DLD1 (cell line): ENCODE data around the gene PRDM10.
"Not testable (repeated sequence)": the region's sequence is repeated elsewhere in the genome, so short reads cannot be mapped to it uniquely, and the experiment has no call there.

Source experiments
- in situ Hi-C: cut with HindIII; loops from 2 replicates; pipeline ENCODE4 v1.10.0; 2017; ENCODE audit warnings: low sequenced_read_pairs

PRDM10 gene, protein sequence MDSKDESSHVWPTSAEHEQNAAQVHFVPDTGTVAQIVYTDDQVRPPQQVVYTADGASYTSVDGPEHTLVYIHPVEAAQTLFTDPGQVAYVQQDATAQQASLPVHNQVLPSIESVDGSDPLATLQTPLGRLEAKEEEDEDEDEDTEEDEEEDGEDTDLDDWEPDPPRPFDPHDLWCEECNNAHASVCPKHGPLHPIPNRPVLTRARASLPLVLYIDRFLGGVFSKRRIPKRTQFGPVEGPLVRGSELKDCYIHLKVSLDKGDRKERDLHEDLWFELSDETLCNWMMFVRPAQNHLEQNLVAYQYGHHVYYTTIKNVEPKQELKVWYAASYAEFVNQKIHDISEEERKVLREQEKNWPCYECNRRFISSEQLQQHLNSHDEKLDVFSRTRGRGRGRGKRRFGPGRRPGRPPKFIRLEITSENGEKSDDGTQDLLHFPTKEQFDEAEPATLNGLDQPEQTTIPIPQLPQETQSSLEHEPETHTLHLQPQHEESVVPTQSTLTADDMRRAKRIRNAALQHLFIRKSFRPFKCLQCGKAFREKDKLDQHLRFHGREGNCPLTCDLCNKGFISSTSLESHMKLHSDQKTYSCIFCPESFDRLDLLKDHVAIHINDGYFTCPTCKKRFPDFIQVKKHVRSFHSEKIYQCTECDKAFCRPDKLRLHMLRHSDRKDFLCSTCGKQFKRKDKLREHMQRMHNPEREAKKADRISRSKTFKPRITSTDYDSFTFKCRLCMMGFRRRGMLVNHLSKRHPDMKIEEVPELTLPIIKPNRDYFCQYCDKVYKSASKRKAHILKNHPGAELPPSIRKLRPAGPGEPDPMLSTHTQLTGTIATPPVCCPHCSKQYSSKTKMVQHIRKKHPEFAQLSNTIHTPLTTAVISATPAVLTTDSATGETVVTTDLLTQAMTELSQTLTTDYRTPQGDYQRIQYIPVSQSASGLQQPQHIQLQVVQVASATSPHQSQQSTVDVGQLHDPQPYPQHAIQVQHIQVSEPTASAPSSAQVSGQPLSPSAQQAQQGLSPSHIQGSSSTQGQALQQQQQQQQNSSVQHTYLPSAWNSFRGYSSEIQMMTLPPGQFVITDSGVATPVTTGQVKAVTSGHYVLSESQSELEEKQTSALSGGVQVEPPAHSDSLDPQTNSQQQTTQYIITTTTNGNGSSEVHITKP

GRCh38 chr11:130002352-130002845, at the start of gene PRDM10:
Gene PRDM10, minus strand, starts transcription at chr11:130002835. Its CDS starts 41,871 bp downstream, at chr11:129960964.
- in situ Hi-C loops: no loop called here

DNA sequence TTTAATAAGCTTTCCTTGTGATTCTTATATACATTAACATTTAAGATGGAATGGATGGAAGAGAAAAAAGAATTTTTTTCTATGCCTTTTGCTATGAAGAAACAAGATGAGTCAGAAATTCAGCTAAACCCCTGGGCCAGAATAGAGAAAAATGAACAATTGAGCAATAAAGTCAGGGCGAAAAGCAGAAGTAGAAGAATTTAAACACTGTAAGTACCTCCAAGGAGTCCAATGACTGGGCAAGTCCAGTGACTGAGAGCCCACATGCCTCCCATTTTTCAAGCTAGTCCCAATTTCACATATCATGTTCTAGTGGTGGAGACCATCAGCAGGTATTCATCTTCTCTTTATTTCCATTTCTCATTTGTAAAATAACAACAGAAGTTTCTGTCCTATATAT, 48.4 kb upstream of the PRDM10 start:
- in situ Hi-C loops: loop anchor here (25.0 kb wide), 1 partner anchor 89 kb away; no protein-coding TSS in a partner anchor

DNA sequence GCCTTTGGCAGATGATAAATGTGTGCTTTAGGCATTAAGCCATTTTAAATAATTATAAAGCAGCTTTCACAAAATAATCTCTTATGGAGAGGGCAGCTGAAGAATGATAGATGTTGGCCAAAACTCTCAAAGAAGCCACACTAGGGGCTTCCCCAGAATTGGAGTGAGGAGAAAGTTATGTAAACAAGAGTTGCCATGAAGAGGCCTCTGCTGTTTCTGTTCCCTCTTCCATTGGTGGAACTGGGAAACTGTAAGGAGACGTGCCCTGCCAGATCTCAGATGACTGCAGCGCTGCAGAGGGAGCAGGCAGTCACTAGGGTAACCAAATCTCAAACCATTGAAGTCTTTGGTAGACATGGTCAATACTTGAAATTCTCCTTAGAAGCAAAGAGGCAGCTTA, 47.6 kb upstream of the PRDM10 start:
- in situ Hi-C loops: loop anchor here (25.0 kb wide), 1 partner anchor 88 kb away; no protein-coding TSS in a partner anchor

DNA sequence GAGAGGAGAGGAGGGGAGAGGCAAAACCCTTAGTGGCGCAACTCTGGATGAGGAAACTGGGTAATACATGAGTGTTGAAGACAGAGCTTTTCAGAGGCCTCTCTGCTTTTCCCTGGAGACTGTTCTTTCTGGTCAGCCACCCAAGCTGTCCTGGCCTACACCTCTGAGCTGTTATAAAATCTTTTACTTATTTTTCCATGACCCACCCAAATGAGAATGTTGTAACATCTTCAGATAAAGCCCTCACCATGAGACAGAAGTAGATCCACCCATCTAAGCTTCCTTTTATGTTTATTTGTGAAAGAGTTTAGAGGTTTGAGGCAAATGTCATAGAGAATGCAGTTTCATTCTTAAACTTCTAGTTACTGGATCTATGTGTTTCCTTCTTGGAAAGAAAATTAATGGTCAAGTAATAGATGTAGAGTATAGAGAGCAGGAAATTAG, 46.7 kb upstream of the PRDM10 start:
- in situ Hi-C loops: no loop called here

- in situ Hi-C loops: no loop called here
These were observed 44.5 kb upstream of the PRDM10 start for GRCh38 chr11:130047141-130047540.

GRCh38 chr11:130043575-130043974, 40.9 kb upstream of the PRDM10 start:
- in situ Hi-C loops: no loop called here

GRCh38 chr11:130042093-130042591, 39.5 kb upstream of the PRDM10 start:
- in situ Hi-C loops: no loop called here

- in situ Hi-C loops: no loop called here
These were observed 37.8 kb upstream of the PRDM10 start for GRCh38 chr11:130040281-130040940.

DNA sequence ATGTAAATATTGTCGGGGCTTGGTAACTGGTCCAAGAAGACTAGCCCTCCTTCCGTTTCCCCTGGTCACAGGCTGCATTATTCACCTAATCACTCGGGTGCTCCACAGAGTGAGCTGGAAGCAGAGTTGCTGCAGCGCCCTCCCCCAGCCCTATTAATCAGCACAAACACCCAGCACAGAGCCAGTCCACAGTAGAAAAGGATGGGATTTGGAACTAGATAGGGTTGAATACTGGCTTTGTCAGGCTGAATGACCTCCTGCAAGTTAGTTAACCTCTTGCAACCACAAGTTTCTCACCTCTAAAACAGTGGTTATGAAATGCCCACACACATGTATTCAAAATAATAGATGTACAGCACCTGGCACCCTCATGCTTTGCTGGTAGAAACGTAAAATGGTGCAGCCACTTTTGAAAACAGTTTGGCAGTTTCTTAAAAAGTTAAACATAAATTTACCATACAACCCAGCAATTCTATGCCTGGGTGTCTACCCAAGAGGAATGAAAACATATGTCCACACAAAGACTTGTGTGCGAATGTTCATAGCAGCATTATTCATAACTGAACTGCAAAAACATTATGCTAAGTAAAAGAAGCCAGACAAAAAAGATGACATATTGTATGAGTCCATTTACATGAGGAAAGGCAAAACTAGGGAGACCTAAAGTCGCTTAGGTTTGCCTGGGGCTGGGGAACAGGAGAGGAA, 35.4 kb upstream of the PRDM10 start:
- in situ Hi-C loops: no loop called here

- in situ Hi-C loops: no loop called here
These were observed 34.4 kb upstream of the PRDM10 start for GRCh38 chr11:130037058-130037457.

- in situ Hi-C loops: no loop called here
These were observed 31.6 kb upstream of the PRDM10 start for GRCh38 chr11:130034236-130034635.

DNA sequence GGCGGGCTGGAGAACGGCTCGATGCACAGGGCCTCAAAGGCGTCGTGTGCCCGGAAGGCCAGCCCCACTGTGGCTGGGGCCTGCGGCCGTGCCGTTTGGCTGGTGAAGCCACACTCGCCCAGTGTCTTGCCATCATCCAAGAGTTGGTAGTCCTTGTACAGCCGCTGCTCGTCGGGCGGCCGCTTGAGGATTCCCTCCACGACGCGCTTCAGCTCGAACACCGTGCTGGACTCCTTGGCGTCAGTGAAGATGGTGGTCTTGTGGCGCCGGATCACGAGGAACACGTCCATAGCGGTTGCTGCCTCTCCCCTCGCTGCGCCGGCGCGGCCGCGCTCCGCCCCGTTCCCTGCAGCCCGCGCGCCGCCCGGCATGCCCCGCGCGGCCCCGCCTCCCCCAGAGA, 30.3 kb upstream of the PRDM10 start:
- in situ Hi-C loops: no loop called here

- in situ Hi-C loops: no loop called here
These were observed 29.3 kb upstream of the PRDM10 start for GRCh38 chr11:130031945-130032344.

GRCh38 chr11:130031056-130031455, 28.4 kb upstream of the PRDM10 start:
- in situ Hi-C loops: no loop called here

DNA sequence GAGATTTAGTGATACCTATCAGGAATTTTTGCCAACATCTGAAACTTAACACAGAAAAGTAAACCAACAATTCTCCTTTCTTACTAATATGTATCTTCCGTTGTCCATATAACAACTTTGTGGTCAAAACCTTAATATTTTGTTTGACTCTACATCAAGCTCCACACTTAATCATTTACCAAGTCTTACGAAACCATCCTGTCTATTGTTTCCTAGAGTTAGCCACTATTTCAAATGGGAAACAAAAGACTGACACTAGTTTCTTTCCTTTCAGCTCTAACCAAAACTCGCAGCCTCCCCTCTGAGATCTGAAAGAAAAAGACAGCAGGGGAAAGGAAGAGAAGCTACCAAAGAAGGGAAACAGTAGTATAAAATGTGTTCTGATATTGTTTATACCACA, 26.5 kb upstream of the PRDM10 start:
- in situ Hi-C loops: no loop called here

- in situ Hi-C loops: no loop called here
These were observed 22.7 kb upstream of the PRDM10 start for GRCh38 chr11:130025371-130025770.

GRCh38 chr11:130024361-130024760, 21.7 kb upstream of the PRDM10 start:
- in situ Hi-C loops: no loop called here

DNA sequence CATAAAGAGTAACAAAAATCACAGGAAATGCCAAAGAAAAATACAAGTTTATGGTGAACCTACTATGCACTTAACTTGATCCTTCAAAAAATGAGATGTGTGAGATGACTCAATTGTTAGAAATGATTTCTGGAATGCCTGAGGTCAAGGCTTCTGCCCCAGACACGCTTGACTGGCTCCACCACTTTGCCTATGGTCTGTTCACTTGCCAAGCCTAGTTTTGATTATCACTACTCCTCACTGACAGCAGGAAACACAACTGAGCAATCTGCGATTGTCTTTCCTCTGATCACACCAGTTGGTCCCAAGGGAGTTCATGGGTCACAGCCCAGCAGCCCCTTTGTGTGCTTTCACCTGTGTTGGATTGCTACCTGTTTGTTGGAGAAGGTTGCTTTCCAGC, 20.6 kb upstream of the PRDM10 start:
- in situ Hi-C loops: no loop called here

DNA sequence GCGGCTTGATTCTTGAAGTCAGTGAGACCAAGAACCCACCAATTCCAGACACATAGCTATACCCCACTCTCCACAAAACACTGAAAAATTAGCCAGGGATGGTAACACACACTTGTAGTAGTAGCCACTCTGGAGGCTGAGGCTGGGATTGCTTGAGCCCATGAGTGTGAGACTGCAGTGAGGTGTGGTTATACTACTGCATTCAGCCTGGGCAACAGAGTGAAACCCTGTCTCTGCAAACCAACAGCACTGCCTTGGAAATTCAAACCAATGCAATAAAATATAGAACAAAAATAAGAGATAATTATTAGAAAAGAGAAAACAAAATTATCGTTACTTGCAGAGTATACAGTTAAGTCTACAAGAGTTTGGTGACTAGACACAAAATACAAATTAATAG, 20.2 kb upstream of the PRDM10 start:
- in situ Hi-C loops: no loop called here

- in situ Hi-C loops: not testable (repeated sequence)
These were observed 19.0 kb upstream of the PRDM10 start for GRCh38 chr11:130021606-130022005.
